K562 (cell line): Measurements from ENCODE around the gene SLC6A9. TPM values are rescaled to one million over a fixed set of nuclear protein-coding genes. Genes with fewer than 3 reads are reported as not detected.

ENCODE experiments used
- ATAC-seq: fragments of 200-7000 bp; cut with Tn5 transposase; 3 replicates; pipeline ENCODE4 v1.9.1; 2020; ENCODE audit warnings: moderate library complexity
- BruUV-seq: library from RNA; stranded (reverse); fragments of 400-500 nt; replicated peaks from 2 replicates; lab custom pipeline; 2021; lab: Mats Ljungman, UMichigan
- CTCF ChIA-PET: fragments of 300-600 bp; formaldehyde crosslinking; extraction: SDS; loops from one replicate; lab custom pipeline; 2021; ENCODE audit warnings: low intra/inter-chr PET ratio; lab: Yijun Ruan, JAX
- POLR2A ChIA-PET: fragments of 300-600, 350-650 bp; sonication (Branson Sonifier 250); formaldehyde crosslinking; extraction: SDS; loops from one replicate; lab custom pipeline; 2021; ENCODE audit warnings: antibody characterized with exemption, inconsistent platforms; lab: Yijun Ruan, JAX
- DNase-seq, 4 experiments: peaks; one replicate each; pipeline versions ENCODE4 v3.0.0 to v3.0.0-alpha.2; 2011 to 2018; ENCODE audit warnings: low spot score in 3 of 4, mixed read lengths in 3 of 4; ENCODE audit errors: extremely low read depth in 1 of 4
- FAIRE-seq: peaks from 2 replicates; lab custom pipeline; 2011; peaks lifted over from hg19 to GRCh38; lab: Jason Lieb, UNC
- H2AFZ ChIP-seq: 2 replicates; pipeline ENCODE4 v1.6.0; 2011; ENCODE audit warnings: low read depth, low read length, control low read depth, inconsistent platforms
- H3K27ac ChIP-seq: fragments of 200-600 bp; 3 replicates; pipeline ENCODE4 v1.8.0; 2011; ENCODE audit warnings: low read depth, mild to moderate bottlenecking, control low read depth, inconsistent platforms, low read length, moderate library complexity, mixed read lengths; ENCODE audit errors: extremely low read depth
- H3K27me3 ChIP-seq, 2 experiments: fragments of 300-600 bp in 1 of 2; 2 replicates in 1 of 2; 3 replicates in 1 of 2; pipeline versions ENCODE4 v1.6.0 to v1.8.0; 2011; ENCODE audit warnings: inconsistent platforms in 2 of 2, low read length in 2 of 2, mild to moderate bottlenecking in 1 of 2, mixed read lengths in 1 of 2, moderate library complexity in 1 of 2; ENCODE audit not compliant: control insufficient read depth in 2 of 2, insufficient read depth in 2 of 2
- H3K36me3 ChIP-seq: fragments of 300-600 bp; 3 replicates; pipeline ENCODE4 v1.8.0; 2011; ENCODE audit warnings: mild to moderate bottlenecking, low read length, inconsistent platforms; ENCODE audit not compliant: control insufficient read depth, insufficient read depth
- H3K4me1 ChIP-seq, 2 experiments: fragments of 200-600 bp in 1 of 2; replicated peaks in 1 of 2; 2 replicates in 1 of 2; 3 replicates in 1 of 2; pipeline versions ENCODE4 v1.5.1 to v1.8.0; 2011; ENCODE audit warnings: inconsistent platforms in 2 of 2, low read length in 2 of 2, mild to moderate bottlenecking in 1 of 2, mixed read lengths in 1 of 2, moderate library complexity in 1 of 2; ENCODE audit not compliant: control insufficient read depth in 2 of 2, insufficient read depth in 2 of 2
- H3K4me2 ChIP-seq: 2 replicates; pipeline ENCODE4 v1.6.1; 2011; ENCODE audit warnings: low read length, control low read depth, inconsistent platforms, mixed read lengths; ENCODE audit not compliant: insufficient read depth
- H3K4me3 ChIP-seq: fragments of 200-600 bp; sonication (generic), shearing (Covaris generic); 2 replicates; pipeline ENCODE4 v1.5.1; 2016; ENCODE audit warnings: control low read depth, inconsistent platforms
- H3K79me2 ChIP-seq: fragments of 200-600 bp; 3 replicates; pipeline ENCODE4 v1.8.0; 2011; ENCODE audit warnings: low read length, inconsistent platforms; ENCODE audit not compliant: control insufficient read depth, insufficient read depth
- H3K9ac ChIP-seq, 2 experiments: 2 replicates each; pipeline versions ENCODE4 v1.6.0 to v1.6.1; 2011; ENCODE audit warnings: low read depth in 2 of 2, low read length in 2 of 2, control low read depth in 1 of 2, inconsistent platforms in 1 of 2, mild to moderate bottlenecking in 1 of 2, mixed read lengths in 1 of 2; ENCODE audit not compliant: insufficient read depth in 1 of 2
- H3K9me1 ChIP-seq: one replicate; pipeline ENCODE4 v1.6.0; 2011; ENCODE audit warnings: inconsistent platforms, mild to moderate bottlenecking, low read length, moderate library complexity; ENCODE audit not compliant: control insufficient read depth, insufficient read depth
- H3K9me3 ChIP-seq: replicated peaks from 2 replicates; pipeline ENCODE4 v1.5.1; 2011; ENCODE audit warnings: low read depth, low read length, inconsistent platforms; ENCODE audit not compliant: control insufficient read depth, insufficient read depth
- H4K20me1 ChIP-seq: replicated peaks from 2 replicates; pipeline ENCODE4 v1.6.1; 2011; ENCODE audit warnings: low read length, inconsistent platforms, mixed read lengths; ENCODE audit not compliant: control insufficient read depth, insufficient read depth
- ARID1B ChIP-seq: fragments of 450-650 bp; IDR thresholded peaks from 2 replicates; pipeline ENCODE4 v1.6.1; 2016; ENCODE audit warnings: antibody characterized with exemption, mild to moderate bottlenecking, inconsistent platforms
- ASH1L ChIP-seq: fragments of 450-650 bp; IDR thresholded peaks from 2 replicates; pipeline ENCODE4 v1.6.1; 2018; ENCODE audit warnings: borderline replicate concordance, mild to moderate bottlenecking, low read depth; ENCODE audit not compliant: partially characterized antibody
- CEBPG ChIP-seq, 3 experiments: fragments of 200-800 bp in 1 of 3; sonication (Bioruptor generic) in 1 of 3; sonication (generic) in 1 of 3; formaldehyde crosslinking in 1 of 3; IDR thresholded peaks in 2 of 3; conservative IDR thresholded peaks in 1 of 3; 2 replicates each; pipeline versions ENCODE4 v1.6.1 to v1.8.0; 2016 to 2022; ENCODE audit warnings: missing compliant biosample characterization in 2 of 3, missing genetic modification characterization in 2 of 3, mild to moderate bottlenecking in 1 of 3, missing genetic modification reagents in 1 of 3
- CREBBP ChIP-seq: IDR thresholded peaks from one replicate; pipeline ENCODE4 v1.6.1; 2012; ENCODE audit warnings: low read depth, mild to moderate bottlenecking, control low read depth, inconsistent platforms, low read length
- MYBL2 ChIP-seq, 2 experiments: fragments of 450-650 bp in 1 of 2; sonication (generic) in 1 of 2; formaldehyde crosslinking in 1 of 2; IDR thresholded peaks; 2 replicates each; pipeline versions ENCODE4 v1.6.1 to v1.8.1; 2017 to 2022; ENCODE audit warnings: borderline replicate concordance in 1 of 2, inconsistent platforms in 1 of 2, low read depth in 1 of 2, mild to moderate bottlenecking in 1 of 2, missing genetic modification reagents in 1 of 2, moderate library complexity in 1 of 2
- POLR2A ChIP-seq: fragments of 450-650 bp; conservative IDR thresholded peaks from 2 replicates; pipeline ENCODE4 v1.6.1; 2016
- POLR2B ChIP-seq: fragments of 450-650 bp; IDR thresholded peaks from 2 replicates; pipeline ENCODE4 v1.6.1; 2018; ENCODE audit warnings: low read depth; ENCODE audit not compliant: partially characterized antibody
- PTBP1 ChIP-seq: fragments of 200-400 bp; formaldehyde crosslinking; IDR thresholded peaks from 2 replicates; pipeline ENCODE4 v1.6.1; 2017; ENCODE audit warnings: low read depth, low read length
- RBBP5 ChIP-seq: fragments of 200-600 bp; sonication (generic); IDR thresholded peaks from 2 replicates; pipeline ENCODE4 v1.6.1; 2012; ENCODE audit warnings: borderline replicate concordance, mild to moderate bottlenecking, low read length, control low read depth, inconsistent platforms; ENCODE audit not compliant: insufficient read depth, poor library complexity, severe bottlenecking
- RFX1 ChIP-seq: fragments of 450-650 bp; IDR thresholded peaks from 2 replicates; pipeline ENCODE4 v1.6.1; 2016; ENCODE audit warnings: mild to moderate bottlenecking, moderate library complexity
- SIN3A ChIP-seq, 2 experiments: fragments of 150-350 bp in 1 of 2; IDR thresholded peaks; 2 replicates each; pipeline ENCODE4 v1.6.1; 2011 to 2016; ENCODE audit warnings: borderline replicate concordance in 2 of 2, low read depth in 2 of 2, low read length in 2 of 2, mild to moderate bottlenecking in 2 of 2, moderate library complexity in 2 of 2; ENCODE audit not compliant: control insufficient read depth in 1 of 2
- SPI1 ChIP-seq: IDR thresholded peaks from 2 replicates; pipeline ENCODE4 v1.6.1; 2011; ENCODE audit warnings: low read depth, low read length, control low read depth, borderline replicate concordance
- STAT5A ChIP-seq: IDR thresholded peaks from 2 replicates; pipeline ENCODE4 v1.6.1; 2012; ENCODE audit warnings: low read length, inconsistent platforms, borderline replicate concordance
- ZNF274 ChIP-seq: IDR thresholded peaks from 2 replicates; pipeline ENCODE4 v1.6.1; 2011; ENCODE audit warnings: low read depth, mild to moderate bottlenecking, low read length, moderate library complexity, borderline replicate concordance
- WGBS: fragments of 100-300 bp; shearing (Covaris generic); methylation state at CpG from one replicate; pipeline ENCODE4 v1.1.6; 2016; ENCODE audit warnings: low coverage, mixed read lengths; ENCODE audit not compliant: insufficient coverage; ENCODE audit errors: missing lambda C conversion rate; 5-methylcytosine and 5-hydroxymethylcytosine counted together
- in situ Hi-C: fragments of 300-500 bp; cut with MboI; formaldehyde crosslinking; loops from 4 replicates; pipeline ENCODE4 v1.15.0; 2018; ENCODE audit warnings: inconsistent platforms, mixed read lengths
- intact Hi-C: fragments of 100-400 bp; cut with micrococcal nuclease; formaldehyde crosslinking; loops from 2 replicates; pipeline ENCODE4 v1.14.2; 2022
- polyA plus RNA-seq, 8 experiments: library from polyadenylated mRNA; depleted of rRNA in 4 of 8; stranded (reverse) in 5 of 8; unstranded in 3 of 8; fragments of >200 nt; fragmentation: Nextera tagmentation in 2 of 8; fragmentation: Illumina TruSeq in 1 of 8; extraction: Ambion mirVana in 2 of 8; extraction: Trizol in 1 of 8; gene quantifications; 2 replicates each; pipeline versions ENCODE4 v1.2.1 to v1.2.3, GENCODE V29; 2011 to 2014; ENCODE audit warnings: inconsistent platforms in 1 of 8, missing spikeins in 1 of 8
- total RNA-seq, 7 experiments: library from RNA; depleted of rRNA in 6 of 7; stranded (reverse); fragments of >200 nt in 6 of 7; fragmentation: Illumina TruSeq in 2 of 7; extraction: Trizol in 2 of 7; gene quantifications; 2 replicates each; pipeline versions ENCODE4 v1.2.1 to v1.2.3, GENCODE V29; 2011 to 2021; ENCODE audit warnings: low replicate concordance in 1 of 7
- TF ChIP-seq, protein P1 (sequence below): fragments of 450-650 bp; IDR thresholded peaks from 2 replicates; pipeline ENCODE4 v1.6.1; 2016; ENCODE audit warnings: antibody characterized with exemption
- TF ChIP-seq, protein P2 (sequence below): fragments of 450-650 bp; IDR thresholded peaks from 2 replicates; pipeline ENCODE4 v1.6.1; 2016; ENCODE audit warnings: missing biosample characterization, missing genetic modification characterization

Gene SLC6A9
- total and polyA plus RNA-seq, 9 of the 15 experiments (the other 6 are each of a cell fraction or from before 2014, with no cell fraction given), result 0.17 to 18.7 (median 2.9) TPM

DNA sequence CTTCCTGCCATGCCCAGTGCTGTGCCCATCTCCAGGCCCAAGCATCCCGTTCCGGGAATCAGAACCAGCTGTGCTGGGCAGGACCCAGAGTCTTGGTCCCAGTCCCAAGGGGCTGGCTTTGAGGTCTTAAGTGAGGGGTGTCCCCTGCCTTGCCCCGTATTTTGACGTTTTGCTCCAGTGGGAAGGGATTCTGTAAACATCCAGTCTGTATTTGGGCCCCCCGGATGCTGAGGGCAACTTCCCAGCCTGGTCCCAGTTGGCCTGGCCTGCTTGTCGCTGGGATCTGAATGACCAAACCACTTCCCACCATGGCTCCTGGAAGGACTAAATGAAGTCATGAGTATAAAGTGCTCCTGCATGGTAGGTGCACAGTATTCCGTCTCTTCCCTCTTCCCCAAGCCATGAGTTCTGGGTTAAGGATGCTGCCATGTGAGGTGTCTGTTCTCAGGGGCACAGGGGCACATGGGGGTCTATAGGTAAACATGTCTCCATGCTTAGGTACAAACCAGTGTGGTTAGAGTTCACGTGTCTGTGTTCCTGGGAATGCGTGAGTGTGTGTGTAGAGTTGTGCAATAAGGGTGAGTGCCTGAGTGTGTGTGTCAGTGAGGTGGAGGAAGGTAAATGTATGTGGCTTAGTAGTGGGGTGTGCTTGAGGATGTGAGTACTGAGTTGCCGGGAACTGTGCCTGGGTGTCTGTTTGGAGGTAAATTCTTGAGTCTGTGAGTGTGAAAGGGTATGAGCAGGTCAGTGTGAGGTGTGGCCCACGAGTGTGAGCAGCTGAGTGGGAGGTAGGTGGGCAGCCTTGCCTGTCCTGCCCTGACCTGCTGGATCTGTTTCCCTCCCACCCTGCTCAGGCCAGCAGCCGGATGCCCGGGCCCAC is 50.8 kb downstream of the SLC6A9 start:
- Histone ChIP-seq H3K36me3 (peaks cover 80% of the 10 kb centered on the region), H3K4me1 (peaks cover 48 to 83% of the 10 kb centered on the region in 2 experiments), H2AFZ (peak overlapping the region; percentile 17; the same call in 1 of the 2 replicates), H3K4me3 (peak overlapping the region; percentile 47), H3K4me2 (peak overlapping the region; percentile 86), H3K27ac (peak overlapping the region; percentile 79), H3K9me1 (peaks cover 21% of the 10 kb centered on the region), H3K79me2 (peaks cover 73% of the 10 kb centered on the region), H4K20me1 (peaks cover 32% of the 10 kb centered on the region), H3K27me3 (no peaks in the 10 kb centered on the region), H3K9me3 (no peaks in the 10 kb centered on the region), H3K9ac (peak overlapping the region; percentile 75 to 99)
- 33% methylated on average over 13 of the region's 13 CpGs for WGBS
- ATAC-seq, result no peak
- BruUV-seq, result no TSS peak
- peak; percentile 86 for FAIRE-seq
- CTCF ChIA-PET, result no interaction called here
- POLR2A ChIA-PET, result interaction anchor here (0.5 to 1.1 kb wide), 4 partner anchors 8 to 12 kb away, joined by 3 to 4 read pairs (median 3); no protein-coding TSS in a partner anchor
- intact Hi-C loops (no loop called here), in situ Hi-C loops (no loop called here)
- no peak for DNase-seq
- TF ChIP-seq ARID1B, result no peak
- TF ChIP-seq POLR2B, result peak; percentile 49
- TF ChIP-seq PTBP1, result no peak
- TF ChIP-seq ZNF274, result no peak
- peak; percentile 5 for TF ChIP-seq RBBP5
- TF ChIP-seq MYBL2 (IDR thresholded peaks at IDR 0.05; ENCODE audit: low read depth), result no peak
- TF ChIP-seq MYBL2 (CRISPR knock-in tag; IDR thresholded peaks at IDR 0.05; ENCODE audit: borderline replicate concordance), result no peak
- TF ChIP-seq RFX1, result no peak
- TF ChIP-seq, protein P1, sequence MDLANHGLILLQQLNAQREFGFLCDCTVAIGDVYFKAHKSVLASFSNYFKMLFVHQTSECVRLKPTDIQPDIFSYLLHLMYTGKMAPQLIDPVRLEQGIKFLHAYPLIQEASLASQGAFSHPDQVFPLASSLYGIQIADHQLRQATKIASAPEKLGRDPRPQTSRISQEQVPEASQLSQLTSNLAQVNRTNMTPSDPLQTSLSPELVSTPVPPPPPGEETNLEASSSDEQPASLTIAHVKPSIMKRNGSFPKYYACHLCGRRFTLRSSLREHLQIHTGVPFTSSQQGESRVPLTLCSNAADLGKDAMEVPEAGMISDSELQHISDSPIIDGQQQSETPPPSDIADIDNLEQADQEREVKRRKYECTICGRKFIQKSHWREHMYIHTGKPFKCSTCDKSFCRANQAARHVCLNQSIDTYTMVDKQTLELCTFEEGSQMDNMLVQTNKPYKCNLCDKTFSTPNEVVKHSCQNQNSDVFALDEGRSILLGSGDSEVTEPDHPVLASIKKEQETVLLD, result peak; percentile 45; the same call in 1 of the 2 replicates
- TF ChIP-seq CREBBP, result no peak
- peak in 1 of 2 experiments; percentile 46; a peak in 1 of 4 replicates for TF ChIP-seq SIN3A (IDR thresholded peaks at IDR 0.05; ENCODE audit: borderline replicate concordance in 2 of 2, control insufficient read depth in 1 of 2, low read depth in 2 of 2, low read length in 2 of 2)
- peak; percentile 69 for TF ChIP-seq CEBPG (CRISPR knock-in tag; IDR thresholded peaks at IDR 0.05)
- peak; percentile 52 to 66; a peak in 3 of 4 replicates for TF ChIP-seq CEBPG (tag; conservative IDR thresholded peaks at IDR 0.05 in 1 of 2, IDR thresholded peaks at IDR 0.05 in 1 of 2)
- 0 out of 2 replicates have a peak, but pooled peaks have one; percentile 27 for TF ChIP-seq POLR2A
- TF ChIP-seq, protein P2, sequence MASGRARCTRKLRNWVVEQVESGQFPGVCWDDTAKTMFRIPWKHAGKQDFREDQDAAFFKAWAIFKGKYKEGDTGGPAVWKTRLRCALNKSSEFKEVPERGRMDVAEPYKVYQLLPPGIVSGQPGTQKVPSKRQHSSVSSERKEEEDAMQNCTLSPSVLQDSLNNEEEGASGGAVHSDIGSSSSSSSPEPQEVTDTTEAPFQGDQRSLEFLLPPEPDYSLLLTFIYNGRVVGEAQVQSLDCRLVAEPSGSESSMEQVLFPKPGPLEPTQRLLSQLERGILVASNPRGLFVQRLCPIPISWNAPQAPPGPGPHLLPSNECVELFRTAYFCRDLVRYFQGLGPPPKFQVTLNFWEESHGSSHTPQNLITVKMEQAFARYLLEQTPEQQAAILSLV (tag), result peak; percentile 55; the same call in 1 of the 2 replicates
- peak; percentile 10; the same call in 1 of the 2 replicates for TF ChIP-seq STAT5A
- no peak for TF ChIP-seq ASH1L
- TF ChIP-seq SPI1, result 0 out of 2 replicates have a peak, but pooled peaks have one; percentile 2
